ENCODE measurements around the gene SLC38A1.

- no peak for TF ChIP-seq EZH2 (IDR thresholded peaks at IDR 0.05; ENCODE audit: low read length, unreplicated experiment)
- TF ChIP-seq EZH2phosphoT487 (IDR thresholded peaks at IDR 0.05; ENCODE audit: borderline replicate concordance, low read length) = no peak
Measured at GRCh38 chr12:46205294-46205693, 63.5 kb downstream of the SLC38A1 start.
